Nephron (organoid): ENCODE results near the gene RELN.

ENCODE experiments used
- H3K27ac Mint-ChIP-seq, 3 experiments: 2 replicates each; pipeline ENCODE4 v1.8.0; 2020; ENCODE audit warnings: mixed read lengths in 3 of 3, mild to moderate bottlenecking in 2 of 3, moderate library complexity in 1 of 3
- H3K27me3 Mint-ChIP-seq: 2 replicates; pipeline ENCODE4 v1.8.0; 2021; ENCODE audit warnings: low read depth, mild to moderate bottlenecking, moderate library complexity, mixed read lengths
- H3K36me3 Mint-ChIP-seq: 2 replicates; pipeline ENCODE4 v1.8.0; 2020; ENCODE audit warnings: low read depth, mixed read lengths
- H3K4me1 Mint-ChIP-seq: 2 replicates; pipeline ENCODE4 v1.8.0; 2020; ENCODE audit warnings: mixed read lengths
- H3K4me3 Mint-ChIP-seq, 3 experiments: 2 replicates each; pipeline ENCODE4 v1.8.0; 2020; ENCODE audit warnings: mild to moderate bottlenecking in 3 of 3, mixed read lengths in 3 of 3, moderate library complexity in 2 of 3
- H3K9me3 Mint-ChIP-seq: 2 replicates; pipeline ENCODE4 v1.8.0; 2020; ENCODE audit warnings: mixed read lengths
- TF ChIP-seq, protein P1 (sequence below), 3 experiments: fragments of 200-600 bp; sonication (generic); IDR thresholded peaks; one replicate each; pipeline ENCODE4 v1.5.0; 2021; ENCODE audit warnings: antibody characterized with exemption in 3 of 3; ENCODE audit not compliant: unreplicated experiment in 3 of 3

RELN gene

GRCh38 chr7:103984050-103984449, 5.4 kb downstream of the RELN start:
- H3K4me1 Mint-ChIP-seq = no peaks in the 10 kb centered on the region
- no peak overlapping the region for H3K27ac Mint-ChIP-seq
- peaks cover 71% of the 10 kb centered on the region for H3K27me3 Mint-ChIP-seq
- H3K9me3 Mint-ChIP-seq = no peaks in the 10 kb centered on the region
- no peaks in the 10 kb centered on the region for H3K36me3 Mint-ChIP-seq
- no peak overlapping the region for H3K4me3 Mint-ChIP-seq
- TF ChIP-seq, protein P1, sequence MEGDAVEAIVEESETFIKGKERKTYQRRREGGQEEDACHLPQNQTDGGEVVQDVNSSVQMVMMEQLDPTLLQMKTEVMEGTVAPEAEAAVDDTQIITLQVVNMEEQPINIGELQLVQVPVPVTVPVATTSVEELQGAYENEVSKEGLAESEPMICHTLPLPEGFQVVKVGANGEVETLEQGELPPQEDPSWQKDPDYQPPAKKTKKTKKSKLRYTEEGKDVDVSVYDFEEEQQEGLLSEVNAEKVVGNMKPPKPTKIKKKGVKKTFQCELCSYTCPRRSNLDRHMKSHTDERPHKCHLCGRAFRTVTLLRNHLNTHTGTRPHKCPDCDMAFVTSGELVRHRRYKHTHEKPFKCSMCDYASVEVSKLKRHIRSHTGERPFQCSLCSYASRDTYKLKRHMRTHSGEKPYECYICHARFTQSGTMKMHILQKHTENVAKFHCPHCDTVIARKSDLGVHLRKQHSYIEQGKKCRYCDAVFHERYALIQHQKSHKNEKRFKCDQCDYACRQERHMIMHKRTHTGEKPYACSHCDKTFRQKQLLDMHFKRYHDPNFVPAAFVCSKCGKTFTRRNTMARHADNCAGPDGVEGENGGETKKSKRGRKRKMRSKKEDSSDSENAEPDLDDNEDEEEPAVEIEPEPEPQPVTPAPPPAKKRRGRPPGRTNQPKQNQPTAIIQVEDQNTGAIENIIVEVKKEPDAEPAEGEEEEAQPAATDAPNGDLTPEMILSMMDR (IDR thresholded peaks at IDR 0.05; ENCODE audit: unreplicated experiment in 3 of 3) = no peak

DNA sequence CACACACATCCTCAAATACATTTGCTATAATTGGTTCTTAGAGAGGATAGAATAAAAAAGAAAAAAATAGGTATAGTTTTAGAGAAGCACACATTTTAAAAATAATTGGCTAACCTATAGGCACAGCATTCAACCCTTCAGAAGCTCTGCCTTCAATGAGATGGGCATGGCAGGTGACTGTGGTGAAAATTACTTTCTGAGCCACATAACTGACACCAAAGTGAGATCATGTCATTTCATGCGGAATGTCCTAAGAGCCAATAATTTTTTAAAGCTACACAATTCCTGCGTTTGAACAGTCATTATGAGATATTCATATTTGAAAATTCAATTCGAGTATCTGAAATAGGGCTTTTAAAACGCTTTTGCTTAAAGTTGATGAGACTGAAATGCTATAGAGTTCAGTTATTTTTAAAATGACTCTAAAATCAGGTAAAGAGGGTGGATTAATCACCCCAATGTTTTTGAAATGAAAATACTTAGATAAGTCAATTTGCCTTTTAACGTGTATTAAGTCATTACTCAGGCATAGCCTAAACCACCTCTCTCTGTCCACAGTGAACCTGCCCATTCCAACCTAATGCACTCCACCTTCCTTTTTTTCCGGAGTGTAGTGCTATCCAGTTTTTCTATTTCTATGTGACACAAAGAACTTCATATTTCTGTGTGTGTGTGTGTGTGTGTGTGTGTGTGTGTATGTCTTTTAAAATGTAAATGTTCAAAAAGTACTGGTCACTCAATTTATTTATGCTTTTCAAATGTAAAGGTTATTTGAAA, 6.1 kb downstream of the RELN start:
- no peak overlapping the region for H3K4me3 Mint-ChIP-seq
- TF ChIP-seq, protein P1 (IDR thresholded peaks at IDR 0.05; ENCODE audit: unreplicated experiment in 3 of 3) = no peak
- no peaks in the 10 kb centered on the region for H3K4me1 Mint-ChIP-seq
- no peak overlapping the region for H3K27ac Mint-ChIP-seq
- no peaks in the 10 kb centered on the region for H3K36me3 Mint-ChIP-seq
- no peaks in the 10 kb centered on the region for H3K9me3 Mint-ChIP-seq
- peaks cover 70% of the 10 kb centered on the region for H3K27me3 Mint-ChIP-seq

GRCh38 chr7:103981003-103981423, 8.4 kb downstream of the RELN start:
- peaks cover 55% of the 10 kb centered on the region for H3K27me3 Mint-ChIP-seq
- H3K27ac Mint-ChIP-seq = no peak overlapping the region
- TF ChIP-seq, protein P1 (IDR thresholded peaks at IDR 0.05; ENCODE audit: unreplicated experiment in 3 of 3) = no peak
- no peaks in the 10 kb centered on the region for H3K36me3 Mint-ChIP-seq
- no peaks in the 10 kb centered on the region for H3K9me3 Mint-ChIP-seq
- H3K4me3 Mint-ChIP-seq = no peak overlapping the region
- H3K4me1 Mint-ChIP-seq = no peaks in the 10 kb centered on the region

DNA sequence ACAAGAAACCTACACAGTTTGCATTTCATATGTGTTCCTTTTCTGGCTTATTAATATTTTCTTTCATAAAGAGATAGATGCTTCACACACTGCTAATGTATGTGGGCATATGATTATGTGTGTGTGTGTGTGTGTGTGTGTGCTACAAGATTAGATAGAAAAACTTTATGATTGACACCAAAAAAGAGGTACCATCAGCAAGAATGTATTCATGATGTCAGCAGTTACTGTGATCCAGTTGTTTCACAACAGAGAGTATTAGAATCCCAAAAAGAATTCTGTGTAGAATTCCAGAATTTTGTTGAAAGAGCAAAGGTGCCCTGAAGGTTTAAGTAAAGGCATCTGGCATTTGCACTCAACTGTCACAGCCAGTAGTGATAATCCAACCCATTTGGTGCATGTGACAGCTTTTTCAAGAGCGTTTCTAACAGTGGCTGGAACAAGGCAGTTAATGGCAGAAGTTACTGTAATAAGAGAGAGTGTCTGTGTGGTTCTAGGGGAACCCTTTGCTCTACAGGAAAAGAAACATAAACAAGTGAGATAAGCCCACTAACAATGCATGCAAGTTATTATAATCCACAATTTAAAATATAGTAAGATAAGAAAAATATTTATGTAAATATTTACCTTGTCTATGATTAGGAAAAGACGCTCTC, 16.6 kb downstream of the RELN start:
- peaks cover 5% of the 10 kb centered on the region for H3K27me3 Mint-ChIP-seq
- TF ChIP-seq, protein P1 (IDR thresholded peaks at IDR 0.05; ENCODE audit: unreplicated experiment in 3 of 3) = no peak
- no peaks in the 10 kb centered on the region for H3K36me3 Mint-ChIP-seq
- H3K9me3 Mint-ChIP-seq = no peaks in the 10 kb centered on the region
- H3K27ac Mint-ChIP-seq = no peak overlapping the region
- H3K4me1 Mint-ChIP-seq = no peaks in the 10 kb centered on the region
- H3K4me3 Mint-ChIP-seq = no peak overlapping the region

DNA sequence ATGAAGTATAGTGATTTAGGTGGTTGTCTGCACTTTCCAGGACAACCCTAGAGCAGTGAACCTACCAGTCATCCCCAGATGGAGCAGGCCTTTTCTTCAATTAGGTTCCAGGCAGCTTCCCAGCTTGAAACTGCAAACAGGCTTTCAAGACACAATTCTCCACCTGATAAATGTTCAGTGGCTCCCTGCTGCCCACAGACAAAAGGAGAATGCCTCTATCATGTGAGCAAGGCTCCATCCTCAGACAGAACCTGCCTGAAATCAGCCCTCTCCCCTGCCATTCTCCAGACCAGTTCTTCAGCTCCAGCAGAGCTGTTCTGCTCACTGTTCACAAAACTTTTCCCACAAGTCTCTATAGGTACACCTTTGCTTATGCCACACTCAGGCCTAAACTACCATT, 22.1 kb downstream of the RELN start:
- TF ChIP-seq, protein P1 (IDR thresholded peaks at IDR 0.05; ENCODE audit: unreplicated experiment in 3 of 3) = no peak
- Mint-ChIP-seq H3K27me3 (peaks cover 4% of the 10 kb centered on the region), H3K4me1 (no peaks in the 10 kb centered on the region), H3K36me3 (no peaks in the 10 kb centered on the region), H3K4me3 (no peak overlapping the region), H3K9me3 (no peaks in the 10 kb centered on the region), H3K27ac (no peak overlapping the region)
